Measurements from ENCODE around the gene ADARB2. TPM values are rescaled to one million over a fixed set of nuclear protein-coding genes. Genes with fewer than 3 reads are reported as not detected.

Gene ADARB2
- total RNA-seq, 1 experiment from 2014 or later: not detected

DNA sequence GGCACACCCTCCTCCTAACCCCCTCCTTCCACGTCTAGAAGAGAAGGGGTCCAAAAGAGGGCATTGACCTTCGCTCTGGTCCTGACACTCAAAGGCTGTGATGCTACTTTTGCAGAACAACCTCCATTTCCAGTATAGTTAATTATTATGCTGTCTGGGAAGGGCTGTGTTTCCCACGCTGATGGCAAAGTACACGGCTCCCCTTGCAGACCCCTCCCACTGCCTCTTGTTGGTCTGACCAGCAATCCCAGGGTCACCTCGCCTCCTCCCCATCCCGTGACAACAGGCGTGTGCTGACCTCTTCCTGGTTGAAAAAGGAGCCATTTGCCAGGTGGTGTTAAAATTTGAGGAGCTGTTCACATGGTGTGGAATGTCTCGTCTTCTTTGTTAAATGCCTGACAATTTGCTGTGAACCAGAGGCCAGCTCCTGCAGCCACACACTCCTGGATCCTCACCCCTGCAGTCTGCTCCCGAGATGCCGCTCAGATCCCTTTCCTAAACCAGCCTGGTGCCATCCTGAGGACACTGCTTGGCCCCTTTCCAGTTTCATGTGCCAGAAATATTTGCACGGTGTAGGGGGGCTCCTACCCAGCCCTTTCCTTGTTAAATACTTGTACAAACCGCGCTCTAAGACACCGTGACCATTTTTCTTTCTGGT, 359.5 kb downstream of the ADARB2 start:
- DNase-seq (ENCODE audit: low read depth): no peak

GRCh38 chr10:1377231-1377630, 360.1 kb downstream of the ADARB2 start:
- DNase-seq (ENCODE audit: low read depth): no peak

GRCh38 chr10:1376384-1376945, 360.9 kb downstream of the ADARB2 start:
- no peak for DNase-seq (ENCODE audit: low read depth)

- no peak for DNase-seq (ENCODE audit: low read depth)
These were observed 361.8 kb downstream of the ADARB2 start for GRCh38 chr10:1375346-1376170.

- DNase-seq (ENCODE audit: low read depth): no peak
These were observed 362.6 kb downstream of the ADARB2 start for GRCh38 chr10:1374511-1375345.

GRCh38 chr10:1373287-1373686, 364.0 kb downstream of the ADARB2 start:
- no peak for DNase-seq (ENCODE audit: low read depth)

- no peak for DNase-seq (ENCODE audit: low read depth)
These were observed 365.1 kb downstream of the ADARB2 start for GRCh38 chr10:1372212-1372611.

DNA sequence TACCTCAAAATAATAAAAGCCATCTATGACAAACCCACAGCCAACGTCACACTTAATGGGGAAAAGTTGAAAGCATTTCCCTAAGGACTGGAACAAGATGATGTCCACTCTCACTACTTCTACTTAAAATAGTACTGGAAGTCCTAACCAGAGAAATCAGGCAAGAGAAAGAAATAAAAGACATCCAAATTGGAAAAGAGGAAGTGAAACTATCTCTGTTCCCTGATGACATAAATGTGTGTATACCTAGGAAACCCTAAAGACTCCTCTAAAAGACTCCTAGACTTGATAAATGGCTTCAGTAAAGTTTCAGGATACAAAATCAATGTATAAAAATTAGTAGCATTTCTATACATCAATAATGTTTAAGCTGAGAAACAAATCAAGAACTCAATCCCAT, 367.0 kb downstream of the ADARB2 start:
- no peak for DNase-seq (ENCODE audit: low read depth)

DNA sequence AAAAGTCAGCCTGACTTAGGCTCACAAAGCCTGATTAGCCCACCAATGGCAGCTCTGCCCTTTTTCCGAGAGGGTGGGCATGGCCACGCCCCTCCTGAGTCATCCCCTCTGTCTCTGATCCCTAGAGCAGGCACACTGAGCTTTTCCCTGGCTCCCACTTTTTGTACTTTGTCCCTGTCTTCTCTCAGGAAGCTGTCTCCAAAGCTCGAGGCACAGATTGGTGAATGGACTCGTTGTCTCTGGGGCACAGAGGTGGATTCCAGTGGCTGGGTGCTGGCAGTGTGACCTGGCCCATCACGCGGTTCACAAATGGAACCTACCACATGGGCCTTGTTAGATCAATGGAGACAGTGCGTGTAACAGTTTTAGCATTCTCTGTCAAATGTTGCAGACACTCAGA, 367.7 kb downstream of the ADARB2 start:
- no peak for DNase-seq (ENCODE audit: low read depth)

GRCh38 chr10:1369197-1369596, 368.1 kb downstream of the ADARB2 start:
- no peak for DNase-seq (ENCODE audit: low read depth)

GRCh38 chr10:1368842-1369171, 368.5 kb downstream of the ADARB2 start:
- DNase-seq (ENCODE audit: low read depth): peak; percentile 29

GRCh38 chr10:1367938-1368841, 369.1 kb downstream of the ADARB2 start:
- DNase-seq (ENCODE audit: low read depth): no peak

GRCh38 chr10:1366811-1367425, 370.4 kb downstream of the ADARB2 start:
- DNase-seq (ENCODE audit: low read depth): no peak

- no peak for DNase-seq (ENCODE audit: low read depth)
These were observed 371.0 kb downstream of the ADARB2 start for GRCh38 chr10:1366322-1366691.

- DNase-seq (ENCODE audit: low read depth): no peak
These were observed 371.6 kb downstream of the ADARB2 start for GRCh38 chr10:1365540-1366321.

DNA sequence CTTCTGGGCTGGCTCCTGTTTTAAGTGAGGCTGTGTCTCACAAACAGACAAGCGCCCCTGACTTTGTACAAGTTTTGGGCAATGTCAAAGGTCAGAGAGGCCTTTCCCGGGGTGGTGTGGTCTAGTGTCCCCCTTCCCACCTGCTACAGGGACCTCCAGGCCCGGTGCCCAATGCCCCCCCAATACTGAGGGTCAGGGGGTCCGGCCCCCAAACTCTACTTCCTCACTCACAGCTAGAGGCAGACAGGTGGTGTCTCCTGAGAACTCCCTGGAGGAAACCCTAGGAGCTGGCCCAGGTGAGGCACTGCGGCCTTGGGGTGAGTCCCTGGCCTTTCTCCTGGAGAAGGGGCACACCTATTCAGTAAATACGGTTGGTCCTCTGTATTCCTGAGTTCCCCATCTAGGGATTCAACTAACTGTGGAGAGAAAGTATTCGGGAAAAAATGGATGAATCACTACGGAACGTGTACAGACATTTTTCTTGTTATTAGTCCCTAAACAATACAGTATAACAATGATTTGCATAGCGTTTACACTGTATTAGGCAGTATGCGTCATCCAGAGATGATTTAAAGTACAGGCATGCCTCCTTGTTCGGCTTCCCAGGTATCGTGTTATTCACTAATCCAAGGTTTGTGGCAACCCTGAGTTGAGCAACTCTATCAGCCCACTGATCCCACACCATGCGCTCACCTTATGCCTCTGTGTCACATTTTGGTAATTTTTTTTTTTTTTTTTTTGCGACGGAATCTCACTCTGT, 373.0 kb downstream of the ADARB2 start:
- DNase-seq (ENCODE audit: low read depth): no peak

- no peak for DNase-seq (ENCODE audit: low read depth)
These were observed 373.7 kb downstream of the ADARB2 start for GRCh38 chr10:1363446-1364121.
